K562 (cell line): Measurements from ENCODE around the gene GCDH. TPM values are rescaled to one million over a fixed set of nuclear protein-coding genes. Genes with fewer than 3 reads are reported as not detected.

Source experiments
- SMAD2 ChIP-seq: fragments of 150-350 bp; IDR thresholded peaks from 2 replicates; pipeline ENCODE4 v1.6.1; 2014; ENCODE audit warnings: low read depth, mild to moderate bottlenecking, low read length
- THRAP3 ChIP-seq: fragments of 450-650 bp; IDR thresholded peaks from 2 replicates; pipeline ENCODE4 v1.6.1; 2016; ENCODE audit warnings: mild to moderate bottlenecking, inconsistent platforms, borderline replicate concordance
- polyA plus RNA-seq, 8 experiments: library from polyadenylated mRNA; depleted of rRNA in 4 of 8; stranded (reverse) in 5 of 8; unstranded in 3 of 8; fragments of >200 nt; fragmentation: Nextera tagmentation in 2 of 8; fragmentation: Illumina TruSeq in 1 of 8; extraction: Ambion mirVana in 2 of 8; extraction: Trizol in 1 of 8; gene quantifications; 2 replicates each; pipeline versions ENCODE4 v1.2.1 to v1.2.3, GENCODE V29; 2011 to 2014; ENCODE audit warnings: inconsistent platforms in 1 of 8, missing spikeins in 1 of 8
- total RNA-seq, 7 experiments: library from RNA; depleted of rRNA in 6 of 7; stranded (reverse); fragments of >200 nt in 6 of 7; fragmentation: Illumina TruSeq in 2 of 7; extraction: Trizol in 2 of 7; gene quantifications; 2 replicates each; pipeline versions ENCODE4 v1.2.1 to v1.2.3, GENCODE V29; 2011 to 2021; ENCODE audit warnings: low replicate concordance in 1 of 7
- TF ChIP-seq, protein P1 (sequence below): fragments of 450-650 bp; IDR thresholded peaks from 2 replicates; pipeline ENCODE4 v1.6.1; 2016; ENCODE audit warnings: low read depth

GCDH gene
- total and polyA plus RNA-seq, 9 of the 15 experiments (the other 6 are each of a cell fraction or from before 2014, with no cell fraction given): 2.9 to 50.8 (median 19.1) TPM

DNA sequence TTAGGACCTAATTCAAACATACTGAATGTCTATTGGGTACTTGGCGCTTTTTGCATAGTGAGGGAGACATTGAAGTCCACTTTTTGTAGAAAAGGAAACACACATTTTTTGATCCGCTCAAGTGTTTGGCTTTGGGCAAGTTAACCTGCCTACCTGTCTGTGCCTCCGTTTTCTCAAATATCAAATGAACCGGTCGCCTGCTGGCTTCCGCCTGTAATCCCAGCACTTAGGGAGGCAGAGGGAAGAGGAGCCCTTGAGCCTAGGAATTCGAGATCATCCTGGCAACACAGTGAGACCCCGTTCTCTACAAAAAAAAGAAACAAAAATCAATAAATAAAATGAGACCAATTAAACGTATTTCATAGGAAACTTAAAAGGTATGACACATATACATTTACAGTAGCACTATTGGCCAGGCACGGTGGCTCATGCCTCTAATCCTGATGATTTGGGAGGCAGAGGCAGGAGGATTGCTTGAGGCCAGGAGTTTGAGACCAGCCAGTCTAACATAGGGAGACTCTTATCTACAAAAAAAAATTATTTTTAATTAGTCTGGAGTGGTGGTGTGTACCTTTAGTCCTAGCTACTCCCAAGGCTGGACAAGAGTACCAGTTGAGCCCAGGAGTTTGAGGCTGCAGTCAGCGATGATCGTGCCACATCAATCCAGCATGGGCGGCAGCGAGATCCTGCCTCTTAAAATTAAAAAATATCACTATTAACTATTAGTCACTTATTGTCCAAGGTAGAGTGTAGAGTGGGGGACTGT is 56.0 kb downstream of the GCDH start (continued):
- TF ChIP-seq SMAD2: no peak
- TF ChIP-seq THRAP3: peak; percentile 29; the same call in 1 of the 2 replicates
- TF ChIP-seq, protein P1, sequence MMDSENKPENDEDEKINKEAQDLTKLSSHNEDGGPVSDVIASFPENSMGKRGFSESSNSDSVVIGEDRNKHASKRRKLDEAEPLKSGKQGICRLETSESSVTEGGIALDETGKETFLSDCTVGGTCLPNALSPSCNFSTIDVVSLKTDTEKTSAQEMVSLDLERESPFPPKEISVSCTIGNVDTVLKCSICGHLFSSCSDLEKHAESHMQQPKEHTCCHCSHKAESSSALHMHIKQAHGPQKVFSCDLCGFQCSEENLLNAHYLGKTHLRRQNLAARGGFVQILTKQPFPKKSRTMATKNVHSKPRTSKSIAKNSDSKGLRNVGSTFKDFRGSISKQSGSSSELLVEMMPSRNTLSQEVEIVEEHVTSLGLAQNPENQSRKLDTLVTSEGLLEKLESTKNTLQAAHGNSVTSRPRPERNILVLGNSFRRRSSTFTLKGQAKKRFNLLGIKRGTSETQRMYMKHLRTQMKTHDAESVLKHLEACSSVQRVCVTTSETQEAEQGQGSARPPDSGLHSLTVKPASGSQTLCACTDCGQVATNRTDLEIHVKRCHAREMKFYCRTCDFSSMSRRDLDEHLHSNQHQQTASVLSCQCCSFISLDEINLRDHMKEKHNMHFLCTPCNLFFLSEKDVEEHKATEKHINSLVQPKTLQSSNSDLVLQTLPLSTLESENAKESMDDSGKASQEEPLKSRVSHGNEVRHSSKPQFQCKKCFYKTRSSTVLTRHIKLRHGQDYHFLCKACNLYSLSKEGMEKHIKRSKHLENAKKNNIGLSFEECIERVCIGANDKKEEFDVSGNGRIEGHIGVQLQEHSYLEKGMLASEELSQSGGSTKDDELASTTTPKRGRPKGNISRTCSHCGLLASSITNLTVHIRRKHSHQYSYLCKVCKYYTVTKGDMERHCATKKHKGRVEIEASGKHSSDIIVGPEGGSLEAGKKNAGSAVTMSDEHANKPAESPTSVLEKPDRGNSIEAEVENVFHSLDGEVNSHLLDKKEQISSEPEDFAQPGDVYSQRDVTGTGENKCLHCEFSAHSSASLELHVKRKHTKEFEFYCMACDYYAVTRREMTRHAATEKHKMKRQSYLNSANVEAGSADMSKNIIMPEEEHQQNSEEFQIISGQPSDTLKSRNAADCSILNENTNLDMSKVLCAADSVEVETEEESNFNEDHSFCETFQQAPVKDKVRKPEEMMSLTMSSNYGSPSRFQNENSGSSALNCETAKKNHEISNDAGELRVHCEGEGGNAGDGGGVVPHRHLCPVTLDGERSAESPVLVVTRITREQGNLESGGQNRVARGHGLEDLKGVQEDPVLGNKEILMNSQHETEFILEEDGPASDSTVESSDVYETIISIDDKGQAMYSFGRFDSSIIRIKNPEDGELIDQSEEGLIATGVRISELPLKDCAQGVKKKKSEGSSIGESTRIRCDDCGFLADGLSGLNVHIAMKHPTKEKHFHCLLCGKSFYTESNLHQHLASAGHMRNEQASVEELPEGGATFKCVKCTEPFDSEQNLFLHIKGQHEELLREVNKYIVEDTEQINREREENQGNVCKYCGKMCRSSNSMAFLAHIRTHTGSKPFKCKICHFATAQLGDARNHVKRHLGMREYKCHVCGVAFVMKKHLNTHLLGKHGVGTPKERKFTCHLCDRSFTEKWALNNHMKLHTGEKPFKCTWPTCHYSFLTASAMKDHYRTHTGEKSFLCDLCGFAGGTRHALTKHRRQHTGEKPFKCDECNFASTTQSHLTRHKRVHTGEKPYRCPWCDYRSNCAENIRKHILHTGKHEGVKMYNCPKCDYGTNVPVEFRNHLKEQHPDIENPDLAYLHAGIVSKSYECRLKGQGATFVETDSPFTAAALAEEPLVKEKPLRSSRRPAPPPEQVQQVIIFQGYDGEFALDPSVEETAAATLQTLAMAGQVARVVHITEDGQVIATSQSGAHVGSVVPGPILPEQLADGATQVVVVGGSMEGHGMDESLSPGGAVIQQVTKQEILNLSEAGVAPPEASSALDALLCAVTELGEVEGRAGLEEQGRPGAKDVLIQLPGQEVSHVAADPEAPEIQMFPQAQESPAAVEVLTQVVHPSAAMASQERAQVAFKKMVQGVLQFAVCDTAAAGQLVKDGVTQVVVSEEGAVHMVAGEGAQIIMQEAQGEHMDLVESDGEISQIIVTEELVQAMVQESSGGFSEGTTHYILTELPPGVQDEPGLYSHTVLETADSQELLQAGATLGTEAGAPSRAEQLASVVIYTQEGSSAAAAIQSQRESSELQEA: no peak
